ENCODE measurements around the gene D2HGDH. TPM values are rescaled to one million over a fixed set of nuclear protein-coding genes. Genes with fewer than 3 reads are reported as not detected.

Gene D2HGDH
- total and polyA plus RNA-seq, 9 of the 15 experiments (the other 6 are each of a cell fraction or from before 2014, with no cell fraction given): 0.39 to 30.8 (median 10.3) TPM

DNA sequence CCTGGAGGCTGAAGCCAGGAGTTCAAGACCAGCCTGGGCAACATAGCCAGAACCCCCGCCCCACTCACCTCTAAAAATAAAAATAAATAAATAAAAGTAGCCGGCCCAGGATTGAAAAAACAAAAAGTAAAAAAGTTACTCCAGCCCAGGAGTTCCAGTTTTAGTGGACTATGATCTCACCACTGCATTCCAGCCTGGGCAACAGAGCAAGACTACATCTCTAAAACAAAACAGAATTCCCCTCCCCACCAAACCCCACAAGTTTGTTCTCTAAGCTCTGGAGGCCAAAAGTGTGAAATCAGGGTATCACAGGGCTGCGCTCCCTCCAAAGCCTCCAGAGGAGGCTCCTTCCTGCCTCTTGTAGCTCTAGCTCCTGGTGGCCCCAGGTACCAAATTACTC lies 1.7 kb downstream of the D2HGDH start:
- TF ChIP-seq IFI16 (CRISPR knock-in tag; IDR thresholded peaks at IDR 0.05) (no peak), KLF1 (tag; IDR thresholded peaks at IDR 0.05) (no peak)
- ChIA-PET POLR2A (interaction anchor here (0.6 kb wide), 1 partner anchor 34 kb away, joined by 3 read pairs; the partner anchor contains the start of gene ING5), CTCF (ENCODE audit: low intra/inter-chr PET ratio) (no interaction called here)
- H2AFZ ChIP-seq (ENCODE audit: low read depth, low read length): no peak overlapping the region
- no peak overlapping the region for H3K9ac ChIP-seq (ENCODE audit: insufficient read depth in 1 of 2, low read depth in 2 of 2, low read length in 2 of 2)
- H3K4me3 ChIP-seq: no peak overlapping the region
- H3K79me2 ChIP-seq (ENCODE audit: control insufficient read depth, insufficient read depth, low read length): peaks cover 19% of the 10 kb centered on the region
- H3K27me3 ChIP-seq (ENCODE audit: control insufficient read depth in 2 of 2, insufficient read depth in 2 of 2, low read length in 2 of 2): no peaks in the 10 kb centered on the region
- FAIRE-seq (no peak), DNase-seq (ENCODE audit: extremely low read depth in 1 of 4, low spot score in 3 of 4) (no peak), ATAC-seq (no peak)
- H3K36me3 ChIP-seq (ENCODE audit: control insufficient read depth, insufficient read depth, low read length): peaks cover 14% of the 10 kb centered on the region; the same call in 1 of the 3 replicates
- 86% methylated on average over 2 of the region's 3 CpGs for WGBS (ENCODE audit: insufficient coverage, low coverage, missing lambda C conversion rate)
- H3K27ac ChIP-seq (ENCODE audit: extremely low read depth, low read depth, low read length): no peak overlapping the region
- intact Hi-C loops (cut with micrococcal nuclease): no loop called here
- BruUV-seq (replicated peaks): no TSS peak
- in situ Hi-C loops (cut with MboI): no loop called here
- H3K9me3 ChIP-seq (replicated peaks; ENCODE audit: control insufficient read depth, insufficient read depth, low read depth, low read length): no peaks in the 10 kb centered on the region
- H3K9me1 ChIP-seq (ENCODE audit: control insufficient read depth, insufficient read depth, low read length): no peaks in the 10 kb centered on the region
- peaks cover 2 to 50% of the 10 kb centered on the region in 2 experiments; a peak in 3 of 5 replicates for H3K4me1 ChIP-seq (replicated peaks in 1 of 2; ENCODE audit: control insufficient read depth in 2 of 2, insufficient read depth in 2 of 2, low read length in 2 of 2)
- H4K20me1 ChIP-seq (replicated peaks; ENCODE audit: control insufficient read depth, insufficient read depth, low read length): no peaks in the 10 kb centered on the region
- no peak overlapping the region for H3K4me2 ChIP-seq (ENCODE audit: insufficient read depth, low read length)

DNA sequence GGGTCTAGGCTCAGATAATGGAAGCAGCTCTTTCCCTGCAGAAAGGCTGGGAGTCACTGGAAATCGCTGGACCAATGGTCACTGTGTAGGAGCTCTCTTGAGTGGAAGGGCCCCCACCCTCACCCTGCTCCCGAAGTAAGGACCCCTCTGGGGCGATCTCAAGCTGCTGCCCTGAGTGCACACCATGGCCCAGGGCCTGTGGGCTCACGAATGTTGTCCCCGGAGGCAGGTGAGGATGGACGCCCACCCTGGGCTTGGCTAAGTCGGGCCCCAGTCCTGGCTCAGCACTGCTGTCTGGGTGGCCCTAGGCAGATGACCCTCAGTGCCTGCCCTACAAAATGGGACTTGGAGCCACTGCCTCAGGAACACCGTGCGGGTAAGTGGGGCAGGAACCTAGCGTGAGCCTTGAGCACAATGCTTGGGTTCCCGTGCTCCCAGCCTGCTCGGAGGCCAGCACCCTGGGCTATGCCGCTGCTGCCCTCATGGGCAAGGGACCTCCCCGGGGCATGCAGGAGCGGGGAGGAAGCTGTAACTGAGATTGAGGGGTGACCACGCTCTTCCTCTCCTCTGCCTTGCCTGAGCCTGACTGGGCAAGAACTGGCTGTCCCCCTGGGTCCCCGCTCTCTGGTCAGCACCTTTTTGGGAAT lies 3.7 kb downstream of the D2HGDH start:
- Histone ChIP-seq H2AFZ (ENCODE audit: low read depth, low read length) (no peak overlapping the region), H3K4me2 (ENCODE audit: insufficient read depth, low read length) (no peak overlapping the region), H3K4me1 (replicated peaks in 1 of 2; ENCODE audit: control insufficient read depth in 2 of 2, insufficient read depth in 2 of 2, low read length in 2 of 2) (peaks cover 0 to 49% of the 10 kb centered on the region in 2 experiments; a peak in 3 of 5 replicates), H3K79me2 (ENCODE audit: control insufficient read depth, insufficient read depth, low read length) (peaks cover 19% of the 10 kb centered on the region), H3K9me3 (replicated peaks; ENCODE audit: control insufficient read depth, insufficient read depth, low read depth, low read length) (no peaks in the 10 kb centered on the region), H3K27ac (ENCODE audit: extremely low read depth, low read depth, low read length) (no peak overlapping the region), H3K36me3 (ENCODE audit: control insufficient read depth, insufficient read depth, low read length) (peaks cover 19% of the 10 kb centered on the region; the same call in 1 of the 3 replicates), H4K20me1 (replicated peaks; ENCODE audit: control insufficient read depth, insufficient read depth, low read length) (no peaks in the 10 kb centered on the region), H3K27me3 (ENCODE audit: control insufficient read depth in 2 of 2, insufficient read depth in 2 of 2, low read length in 2 of 2) (no peaks in the 10 kb centered on the region), H3K9ac (ENCODE audit: insufficient read depth in 1 of 2, low read depth in 2 of 2, low read length in 2 of 2) (peak overlapping the region in 1 of 2 experiments; percentile 52; a peak in 1 of 4 replicates), H3K4me3 (no peak overlapping the region), H3K9me1 (ENCODE audit: control insufficient read depth, insufficient read depth, low read length) (no peaks in the 10 kb centered on the region)
- FAIRE-seq: no peak
- CTCF ChIA-PET (ENCODE audit: low intra/inter-chr PET ratio): no interaction called here
- no peak for DNase-seq (ENCODE audit: extremely low read depth in 1 of 4, low spot score in 3 of 4)
- WGBS (ENCODE audit: insufficient coverage, low coverage, missing lambda C conversion rate): 93% methylated on average over 5 of the region's 17 CpGs
- in situ Hi-C loops (cut with MboI) (no loop called here), intact Hi-C loops (cut with micrococcal nuclease) (no loop called here)
- ATAC-seq: no peak
- TF ChIP-seq TEAD1 (CRISPR knock-in tag; IDR thresholded peaks at IDR 0.05): no peak
- TF ChIP-seq POLR2G (IDR thresholded peaks at IDR 0.05; ENCODE audit: low read depth, low read length): peak; percentile 33; the same call in 1 of the 2 replicates
- POLR2A ChIA-PET: interaction anchor here (1.1 kb wide), 1 partner anchor 10 kb away, joined by 3 read pairs; no protein-coding TSS in a partner anchor
- no TSS peak for BruUV-seq (replicated peaks)
